22Rv1 (cell line): ENCODE measurements around the gene CHKA.
A peak's percentile ranks its signal among the peaks of the same experiment; 100 is the strongest.

Experiments
- H3K27ac ChIP-seq: fragments of 450-650 bp; 2 replicates; pipeline ENCODE4 v1.5.1; 2017
- CTCF ChIP-seq: fragments of 450-650 bp; IDR thresholded peaks from 2 replicates; pipeline ENCODE4 v1.5.1; 2017; ENCODE audit warnings: mild to moderate bottlenecking
- ZFX ChIP-seq: fragments of 450-650 bp; IDR thresholded peaks from 2 replicates; pipeline ENCODE4 v1.6.1; 2017; ENCODE audit warnings: antibody characterized with exemption, borderline replicate concordance

CHKA gene

DNA sequence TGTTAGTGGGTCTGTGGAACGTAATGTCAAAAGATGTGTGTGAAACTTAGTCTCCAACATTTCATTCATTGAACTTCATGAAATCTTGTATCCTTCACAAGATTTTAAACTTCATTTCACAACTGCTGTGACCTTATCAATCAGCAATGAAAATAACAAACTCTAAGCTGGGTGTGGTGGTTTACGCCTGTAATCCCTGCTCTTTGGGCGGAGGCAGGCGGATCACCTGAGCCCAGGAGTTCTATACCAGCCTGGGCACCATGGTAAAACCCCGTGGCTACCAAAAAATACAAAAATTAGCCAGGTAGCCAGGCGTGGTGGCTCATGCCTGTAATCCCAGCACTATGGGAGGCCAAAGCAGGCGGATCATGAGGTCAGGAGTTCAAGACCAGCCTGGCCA lies 5.1 kb downstream of the CHKA start:
- no peak for TF ChIP-seq ZFX
- no peak for TF ChIP-seq CTCF
- no peak overlapping the region for H3K27ac ChIP-seq

- H3K27ac ChIP-seq, result no peak overlapping the region
- TF ChIP-seq CTCF, result no peak
These were observed 5.9 kb downstream of the CHKA start for GRCh38 chr11:68115285-68115684.

- no peak for TF ChIP-seq ZFX
- TF ChIP-seq CTCF, result no peak
- no peak overlapping the region for H3K27ac ChIP-seq
These were observed 7.2 kb downstream of the CHKA start for GRCh38 chr11:68113986-68114385.

- no peak overlapping the region for H3K27ac ChIP-seq
- TF ChIP-seq CTCF (no peak), ZFX (no peak)
These were observed 13.5 kb downstream of the CHKA start for GRCh38 chr11:68107689-68108088.

GRCh38 chr11:68106165-68106940 lies 14.8 kb downstream of the CHKA start:
- peak overlapping the region; percentile 27; the same call in 1 of the 2 replicates for H3K27ac ChIP-seq
- TF ChIP-seq ZFX, result no peak
- no peak for TF ChIP-seq CTCF

DNA sequence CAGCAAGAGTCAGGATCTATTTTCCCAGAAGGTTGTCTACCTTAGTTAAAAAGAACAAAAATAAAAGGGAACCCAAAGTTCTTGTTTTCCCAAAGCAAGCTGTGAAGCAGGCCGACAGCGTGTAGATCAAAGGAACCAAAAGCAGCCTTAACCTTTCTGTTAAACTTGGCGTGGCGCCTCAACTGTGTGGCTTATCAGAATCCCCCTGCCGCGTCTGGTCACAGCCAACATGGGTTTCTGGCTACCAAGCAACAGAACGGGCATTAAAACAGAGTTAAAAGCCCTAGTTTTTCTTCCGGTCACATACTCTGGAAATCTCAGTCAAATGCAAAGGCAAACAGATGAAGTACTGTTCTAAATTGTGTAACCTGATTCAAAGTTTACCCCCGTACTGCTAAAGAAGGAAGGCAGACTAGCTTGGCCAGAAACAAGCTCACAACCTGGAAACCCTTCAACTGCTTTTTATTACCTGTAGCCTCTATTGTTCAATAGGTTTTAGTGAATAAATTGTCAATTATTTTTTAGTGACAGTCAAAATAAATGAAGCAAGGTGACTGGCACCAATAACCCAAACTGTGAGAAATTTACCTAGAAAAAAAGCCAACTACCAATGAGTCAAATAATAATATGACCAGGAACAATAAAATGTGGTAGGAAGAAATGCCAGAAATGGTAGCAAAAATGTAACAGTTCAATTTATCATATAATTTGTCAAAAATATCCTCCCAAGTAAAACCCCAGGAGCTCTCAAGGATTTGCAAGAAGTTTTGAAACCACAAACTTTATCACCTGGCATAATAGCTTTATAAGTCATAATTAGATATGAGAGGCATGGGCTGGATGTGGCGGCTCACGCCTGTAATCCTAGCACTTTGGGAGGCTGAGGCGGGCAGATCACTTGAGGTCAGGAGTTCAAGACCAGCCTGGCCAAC lies 21.4 kb downstream of the CHKA start:
- no peak overlapping the region for H3K27ac ChIP-seq
- no peak for TF ChIP-seq ZFX
- TF ChIP-seq CTCF, result no peak

DNA sequence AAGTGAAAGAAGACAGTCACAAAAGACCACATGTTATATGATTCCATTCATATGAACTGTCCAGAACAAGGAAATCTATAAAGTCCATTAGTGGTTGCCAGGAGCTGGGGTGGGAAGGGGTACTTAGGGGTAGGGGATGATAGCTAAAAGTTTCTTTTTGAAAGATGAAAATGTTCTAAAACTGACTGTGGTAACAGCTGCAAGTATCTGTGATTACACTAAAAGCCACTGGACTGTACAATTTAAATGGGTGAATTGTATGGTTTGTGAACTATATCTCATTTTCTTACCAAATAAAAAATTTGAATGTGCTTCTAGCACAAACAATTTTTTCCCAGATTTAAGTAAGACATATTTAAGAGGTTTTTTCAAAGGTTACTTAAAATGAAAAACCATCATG lies 22.1 kb downstream of the CHKA start:
- no peak overlapping the region for H3K27ac ChIP-seq
- no peak for TF ChIP-seq ZFX
- no peak for TF ChIP-seq CTCF
